Stimulated activated CD4-positive, alpha-beta T cell treated with anti-CD3 and anti-CD28 coated beads, Interleukin-2, amount 100 ng/mL, for 48 hours (primary cell): Measurements from ENCODE around the gene MESD.

ENCODE experiments used
- DNase-seq, 2 donors: peaks; one replicate each; pipeline ENCODE4 v3.0.0-alpha.2; 2020

MESD gene

GRCh38 chr15:81014446-81015093 lies 25.0 kb upstream of the MESD start:
- DNase-seq: no peak

- DNase-seq: no peak
These were observed 23.8 kb upstream of the MESD start for GRCh38 chr15:81013396-81013929.

- DNase-seq: no peak
These were observed 23.0 kb upstream of the MESD start for GRCh38 chr15:81012588-81012987.

GRCh38 chr15:81011593-81011992 lies 22.0 kb upstream of the MESD start:
- DNase-seq: no peak

- DNase-seq: no peak
These were observed 20.5 kb upstream of the MESD start for GRCh38 chr15:81010086-81010485.

- DNase-seq: no peak
These were observed 18.7 kb upstream of the MESD start for GRCh38 chr15:81008312-81008711.

- DNase-seq: no peak
These were observed 17.9 kb upstream of the MESD start for GRCh38 chr15:81007428-81008064.

GRCh38 chr15:81006124-81006523 lies 16.5 kb upstream of the MESD start:
- no peak for DNase-seq

GRCh38 chr15:81003097-81003350 lies 13.4 kb upstream of the MESD start:
- no peak for DNase-seq

GRCh38 chr15:81002331-81003096 lies 12.9 kb upstream of the MESD start:
- DNase-seq: no peak

- DNase-seq: no peak
These were observed 12.4 kb upstream of the MESD start for GRCh38 chr15:81002009-81002330.

GRCh38 chr15:81001152-81002008 lies 11.8 kb upstream of the MESD start:
- DNase-seq: peak; percentile 29 to 42

GRCh38 chr15:81000624-81001151 lies 11.1 kb upstream of the MESD start, which contains the start of gene TLNRD1:
TSS of gene TLNRD1 (plus strand) at chr15:81000923. CDS start at chr15:81002272, 1,349 bp downstream.
- DNase-seq: peak; percentile 70 to 74

- no peak for DNase-seq
These were observed 10.6 kb upstream of the MESD start for GRCh38 chr15:81000144-81000623.

- peak; percentile 37 to 53 for DNase-seq
These were observed 10.0 kb upstream of the MESD start for GRCh38 chr15:80999623-81000036.

GRCh38 chr15:80998251-80998650 lies 8.6 kb upstream of the MESD start:
- DNase-seq: no peak

- DNase-seq: no peak
These were observed 8.1 kb upstream of the MESD start for GRCh38 chr15:80997692-80998091.

- no peak for DNase-seq
These were observed 6.6 kb upstream of the MESD start for GRCh38 chr15:80996247-80996646.

GRCh38 chr15:80992441-80992840 lies 2.8 kb upstream of the MESD start:
- no peak for DNase-seq

- DNase-seq: no peak
These were observed 2.4 kb upstream of the MESD start for GRCh38 chr15:80992006-80992405.

- no peak for DNase-seq
These were observed 1.8 kb upstream of the MESD start for GRCh38 chr15:80991421-80991820.

- no peak for DNase-seq
These were observed 1.3 kb upstream of the MESD start for GRCh38 chr15:80990955-80991354.

- DNase-seq: no peak
These were observed 520 bp downstream of the MESD start for GRCh38 chr15:80989081-80989517.
